Hematopoietic multipotent progenitor cell treated with erythropoietin and hydrocortisone succinate and interleukin-3 and kit ligand, for 8 days (in vitro differentiated cells): ENCODE data around the gene GRIA4.
"Not testable (repeated sequence)": the region's sequence is repeated elsewhere in the genome, so short reads cannot be mapped to it uniquely, and the experiment has no call there.

Source experiments
- DNase-seq: peaks from one replicate; pipeline ENCODE4 v3.0.0-alpha.2; 2015

The GRIA4 gene

DNA sequence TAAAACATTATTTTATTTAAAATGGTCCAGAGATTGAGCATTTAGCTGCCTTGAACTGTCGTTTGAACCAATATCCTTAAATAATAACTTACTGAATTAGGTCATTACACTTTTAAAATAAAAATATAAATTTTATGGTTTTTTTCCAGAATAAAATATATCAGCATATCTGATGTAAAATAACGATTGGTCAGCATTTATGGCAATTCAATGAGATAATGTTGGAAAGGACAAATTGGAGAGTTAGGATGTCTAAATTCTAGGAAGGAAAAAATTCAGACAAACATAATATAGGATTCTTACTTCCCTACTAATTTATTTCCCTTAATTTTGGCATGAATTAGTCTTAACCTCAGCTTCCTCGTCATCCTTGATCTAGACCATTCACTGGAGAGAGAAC lies 113.4 kb downstream of the GRIA4 start:
- no peak for DNase-seq

GRCh38 chr11:105732611-105733010 lies 122.7 kb downstream of the GRIA4 start:
- DNase-seq, result no peak

DNA sequence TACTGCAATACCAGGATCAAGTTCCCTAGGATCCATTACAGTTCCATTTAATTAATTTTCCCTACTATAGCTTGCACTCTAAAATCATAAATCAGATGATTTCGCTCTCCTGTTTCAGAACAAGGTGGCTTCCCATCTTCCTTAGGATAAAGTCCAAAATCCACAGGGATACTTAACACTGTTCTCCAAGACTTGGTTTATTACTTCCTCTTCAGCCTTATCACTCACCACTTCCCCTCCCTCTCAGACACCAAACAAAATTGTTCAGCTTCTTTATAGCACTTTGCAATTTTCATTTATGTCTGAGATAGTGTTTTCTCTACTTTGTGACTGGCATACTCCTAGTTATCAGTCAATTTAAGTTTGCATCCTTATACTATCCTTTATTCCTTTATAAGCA lies 124.6 kb downstream of the GRIA4 start:
- DNase-seq, result no peak

GRCh38 chr11:105738251-105738650 lies 128.4 kb downstream of the GRIA4 start:
- no peak for DNase-seq

DNA sequence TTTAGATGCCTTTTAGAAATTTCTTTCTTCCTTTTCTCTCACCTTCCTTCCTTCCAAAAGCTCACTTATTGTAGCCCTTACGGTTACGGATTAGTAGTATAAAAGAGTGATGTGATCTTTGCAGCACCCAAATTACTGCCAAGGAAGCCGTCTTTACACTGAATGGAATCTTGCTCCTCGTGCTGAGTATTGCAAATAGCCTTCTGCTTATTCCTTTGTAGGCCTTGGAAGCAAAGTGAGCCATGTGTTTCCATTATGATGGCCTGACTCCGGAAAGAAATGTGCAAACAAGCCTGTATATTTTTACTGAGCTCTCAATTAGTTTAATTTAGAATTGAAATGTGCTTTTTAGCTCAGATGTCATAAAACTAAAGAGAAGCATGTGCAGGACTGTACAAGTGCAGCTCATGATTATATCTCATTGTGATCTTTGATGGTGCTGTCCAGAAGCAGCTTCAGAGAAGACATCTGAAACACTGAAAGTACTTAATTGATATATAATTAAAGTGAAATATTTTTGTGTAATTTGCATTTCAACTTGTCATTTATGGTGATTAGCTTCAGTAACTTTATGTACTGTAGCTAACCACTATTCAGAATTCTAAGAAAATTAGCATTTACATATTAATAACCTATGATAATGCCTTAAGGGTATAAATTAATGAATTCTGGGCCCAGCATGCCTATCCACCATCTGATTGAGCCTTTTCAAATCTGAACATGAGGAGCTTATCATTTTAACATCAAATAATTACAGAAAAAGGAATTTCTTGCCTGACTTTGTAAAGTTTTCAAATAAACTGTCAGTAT lies 129.3 kb downstream of the GRIA4 start:
- no peak for DNase-seq

DNA sequence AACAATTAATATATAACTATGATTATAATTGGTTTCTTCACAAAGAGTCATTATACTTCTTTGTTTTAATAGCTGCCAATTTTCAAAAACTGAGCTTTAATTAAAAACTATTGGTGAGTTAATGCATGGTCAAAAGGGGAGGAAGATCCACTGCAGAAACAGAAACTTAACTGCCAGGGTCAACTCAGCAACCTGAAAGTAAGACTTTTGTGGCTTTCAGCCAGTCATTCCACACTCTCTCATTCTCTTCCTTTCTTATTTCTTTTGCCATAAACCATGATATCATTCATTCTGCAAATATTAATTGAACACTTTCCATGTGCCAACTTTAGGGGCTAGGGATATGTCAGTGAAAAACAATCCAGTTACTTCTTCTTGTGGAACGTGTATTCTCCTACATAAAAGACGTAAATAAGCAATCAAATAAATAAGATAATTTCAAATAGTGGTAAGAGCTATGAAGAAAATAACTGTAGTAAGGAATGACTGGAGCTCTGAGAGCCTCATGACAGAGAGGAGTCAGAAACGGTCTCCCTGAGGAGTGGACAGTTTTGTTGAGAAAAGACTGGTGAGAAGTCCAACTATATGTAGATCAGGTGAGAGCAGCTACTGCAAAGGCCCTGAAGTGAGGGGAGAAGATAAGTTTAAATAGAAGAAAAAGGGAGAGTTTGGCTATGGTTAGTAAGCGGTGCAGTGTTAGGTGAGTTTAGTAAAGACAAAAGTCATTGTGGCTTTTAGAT lies 130.5 kb downstream of the GRIA4 start:
- DNase-seq, result no peak

GRCh38 chr11:105741488-105742020 lies 131.7 kb downstream of the GRIA4 start:
- DNase-seq, result no peak

DNA sequence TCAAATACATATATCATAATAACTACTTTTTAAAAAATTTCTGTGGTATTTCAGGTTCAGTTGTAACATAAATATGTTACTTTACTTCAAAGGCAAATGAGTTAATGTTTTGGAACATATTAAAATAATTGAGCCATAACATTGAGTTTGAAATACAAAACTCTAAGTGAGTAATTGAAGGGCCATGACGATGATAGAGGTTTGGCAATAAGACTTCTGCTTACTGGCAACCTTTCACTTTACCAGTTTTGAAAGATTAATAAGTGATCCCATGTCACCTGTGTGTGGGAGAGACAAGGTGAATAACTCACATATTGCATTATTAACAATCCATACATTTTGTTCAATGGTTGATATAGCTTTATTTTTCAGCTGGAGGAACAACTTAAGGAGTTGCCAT lies 144.4 kb downstream of the GRIA4 start:
- no peak for DNase-seq

- DNase-seq, result no peak
These were observed 144.8 kb downstream of the GRIA4 start for GRCh38 chr11:105754716-105755115.

DNA sequence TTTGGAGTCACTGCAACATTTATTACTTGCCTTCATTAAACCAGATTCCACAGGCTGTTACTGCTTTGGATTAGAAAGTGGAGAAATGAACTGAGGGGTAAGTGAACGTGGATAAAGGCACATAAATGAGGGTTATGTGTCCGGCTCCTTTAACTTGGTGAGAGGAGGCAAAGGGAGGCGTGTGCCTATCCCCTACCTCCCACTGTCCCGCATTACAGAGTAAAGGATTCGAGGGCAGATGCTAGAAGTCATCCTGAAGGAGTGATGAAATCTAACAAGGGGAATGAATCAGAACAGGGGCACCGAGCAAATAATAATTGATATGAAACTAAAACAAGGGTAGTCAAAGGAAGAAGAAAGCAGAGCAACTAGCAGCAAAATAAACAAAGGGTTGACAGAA lies 147.2 kb downstream of the GRIA4 start:
- no peak for DNase-seq

GRCh38 chr11:105763594-105763993 lies 153.7 kb downstream of the GRIA4 start:
- DNase-seq, result no peak

DNA sequence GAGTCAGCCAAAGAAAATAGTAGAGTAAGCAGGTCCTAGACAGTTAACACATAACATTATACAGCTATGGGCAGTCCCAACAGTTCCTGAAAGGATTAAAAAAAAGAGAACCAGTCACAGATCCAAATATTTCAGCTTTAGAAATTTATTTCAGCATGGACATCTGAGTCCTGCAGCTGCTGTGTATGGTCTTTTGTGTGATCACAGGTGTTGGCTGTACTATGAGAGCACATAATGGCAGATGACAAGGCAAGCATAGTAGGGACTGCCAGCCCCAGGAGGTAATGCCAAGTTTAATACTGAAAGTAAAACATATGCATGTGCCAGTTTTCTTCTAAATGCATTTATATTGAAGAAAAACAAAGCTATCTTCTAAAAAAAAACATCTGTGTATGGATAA lies 158.1 kb downstream of the GRIA4 start:
- no peak for DNase-seq

GRCh38 chr11:105769627-105770026 lies 159.8 kb downstream of the GRIA4 start:
- no peak for DNase-seq

- not testable (repeated sequence) for DNase-seq
These were observed 163.6 kb downstream of the GRIA4 start for GRCh38 chr11:105773452-105773851.

- no peak for DNase-seq
These were observed 165.0 kb downstream of the GRIA4 start for GRCh38 chr11:105774899-105775298.

GRCh38 chr11:105780781-105781525 lies 171.1 kb downstream of the GRIA4 start:
- no peak for DNase-seq

DNA sequence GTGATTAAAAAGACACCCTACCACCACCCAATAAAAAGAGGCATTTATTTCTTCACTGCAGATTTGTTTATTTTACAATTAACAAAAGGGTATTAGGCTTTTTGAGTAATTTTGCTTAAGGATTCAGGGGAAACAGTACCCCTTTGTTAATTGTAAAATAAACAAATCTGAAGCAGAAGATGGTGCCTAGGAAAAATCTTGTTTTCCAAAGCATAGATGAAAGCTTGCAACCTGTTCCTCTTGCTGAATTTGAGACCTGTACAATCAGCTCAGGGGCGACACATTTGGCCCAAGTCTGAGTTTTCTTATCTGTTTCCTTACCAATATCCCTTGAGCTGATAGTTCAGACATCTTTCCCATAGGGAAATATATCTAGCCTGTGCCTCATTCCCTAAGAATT lies 171.9 kb downstream of the GRIA4 start:
- no peak for DNase-seq

GRCh38 chr11:105783216-105783615 lies 173.3 kb downstream of the GRIA4 start:
- no peak for DNase-seq

GRCh38 chr11:105785850-105786249 lies 176.0 kb downstream of the GRIA4 start:
- not testable (repeated sequence) for DNase-seq

GRCh38 chr11:105786741-105787140 lies 176.9 kb downstream of the GRIA4 start:
- DNase-seq, result no peak

GRCh38 chr11:105789579-105790420 lies 179.9 kb downstream of the GRIA4 start:
- DNase-seq, result no peak

GRCh38 chr11:105790840-105791239 lies 181.0 kb downstream of the GRIA4 start:
- no peak for DNase-seq
